ENCODE data around the gene FBRSL1.
"Not testable (repeated sequence)": the region's sequence is repeated elsewhere in the genome, so short reads cannot be mapped to it uniquely, and the experiment has no call there.

The FBRSL1 gene

DNA sequence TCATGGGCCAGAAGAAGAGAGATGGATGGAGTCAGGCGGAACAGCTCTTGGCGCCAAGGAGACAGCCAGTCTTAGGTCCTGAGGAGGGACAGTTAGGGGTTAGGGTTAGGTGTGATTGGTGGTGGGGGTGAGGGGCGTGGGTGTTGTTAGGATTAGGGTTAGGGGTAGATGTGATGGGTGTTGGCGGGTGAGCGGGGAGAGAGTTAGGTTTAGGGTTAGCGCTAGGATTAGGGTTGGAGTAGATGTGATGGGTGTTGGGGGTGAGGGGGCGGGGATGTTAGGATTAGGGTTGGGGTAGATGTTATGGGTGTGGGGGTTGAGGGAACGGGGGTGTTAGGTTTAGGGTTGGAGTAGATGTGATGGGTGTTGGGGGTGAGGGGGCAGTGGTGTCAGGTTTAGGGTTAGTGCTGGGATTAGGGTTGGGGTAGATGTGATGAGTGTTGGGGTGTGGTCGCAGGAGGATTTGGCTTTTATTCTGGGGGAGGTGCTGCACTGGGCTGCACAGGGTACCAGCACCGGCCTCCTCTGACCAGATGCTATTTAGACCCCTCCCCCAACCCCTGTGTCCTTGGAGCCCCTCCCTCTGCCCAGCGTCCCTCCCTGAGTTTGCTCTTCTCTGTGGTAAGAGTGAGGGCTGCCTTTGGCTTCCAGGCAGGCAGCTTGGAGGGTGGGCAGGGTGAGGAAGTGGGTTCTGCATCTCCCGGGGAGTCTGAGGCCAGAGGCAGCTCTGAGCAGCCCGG lies 35.6 kb upstream of the FBRSL1 start:
- DNase-seq, result no peak

- DNase-seq, result no peak
Measured at GRCh38 chr12:132454933-132455418, 35.0 kb upstream of the FBRSL1 start.

DNA sequence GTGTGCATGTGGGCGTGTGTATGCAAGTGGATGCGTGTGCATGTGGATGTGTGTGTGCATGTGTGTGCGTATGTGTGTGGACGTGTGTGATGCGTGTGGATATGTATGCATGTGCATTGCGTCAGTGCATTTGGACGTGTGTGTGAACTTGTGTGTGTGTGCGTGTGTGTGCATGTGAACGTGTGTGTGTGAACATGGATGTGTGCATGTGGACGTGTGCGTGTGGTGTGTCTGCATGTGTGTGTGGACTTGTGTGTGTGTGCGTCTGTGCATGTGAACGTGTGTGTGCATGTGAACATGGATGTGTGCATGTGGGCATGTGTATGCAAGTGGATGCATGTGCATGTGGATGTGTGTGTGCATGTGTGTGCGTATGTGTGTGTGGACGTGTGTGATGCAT lies 34.4 kb upstream of the FBRSL1 start:
- DNase-seq, result no peak

- no peak for DNase-seq
Measured at GRCh38 chr12:132456186-132456943, 33.6 kb upstream of the FBRSL1 start.

GRCh38 chr12:132456944-132457495 lies 32.9 kb upstream of the FBRSL1 start:
- no peak for DNase-seq

GRCh38 chr12:132458441-132458840 lies 31.5 kb upstream of the FBRSL1 start:
- no peak for DNase-seq

DNA sequence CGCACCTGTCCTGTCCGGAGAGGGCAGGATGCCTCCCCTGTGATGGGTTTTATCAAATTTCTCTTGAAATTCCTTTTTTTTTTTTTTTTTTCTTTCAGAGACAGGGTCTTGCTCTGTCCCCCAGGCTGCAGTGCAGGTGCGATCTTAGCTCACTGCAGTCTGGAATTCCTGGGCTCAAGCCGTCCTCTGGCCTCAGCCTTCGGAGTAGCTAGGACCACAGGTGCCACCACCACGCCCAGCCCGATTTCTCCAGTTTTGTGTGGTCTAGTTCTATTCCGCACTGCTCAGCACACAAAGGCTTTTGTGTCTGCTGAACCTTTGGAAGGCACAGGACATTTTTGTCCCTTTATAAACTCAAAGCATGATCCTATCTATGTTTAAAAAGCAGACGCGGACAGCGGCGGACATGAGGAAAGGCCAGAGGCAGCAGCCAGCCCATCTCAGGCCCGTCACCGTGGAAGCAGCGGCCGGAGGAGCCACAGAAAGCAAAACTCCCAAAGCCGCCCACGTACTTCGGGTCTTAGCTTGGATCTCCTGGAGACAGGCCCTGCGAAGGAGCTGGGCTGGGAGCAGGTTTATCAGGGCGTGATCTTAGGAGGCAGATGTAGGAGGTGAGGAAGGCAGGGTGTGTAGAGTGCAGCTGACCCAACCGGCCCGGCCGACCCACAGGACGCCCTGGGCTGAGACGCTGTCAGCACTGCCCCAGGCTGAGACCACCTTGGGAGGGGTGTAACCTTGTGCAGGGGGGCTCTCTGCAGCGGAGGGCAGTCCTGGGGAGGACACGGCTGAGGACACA lies 30.9 kb upstream of the FBRSL1 start:
- DNase-seq, result no peak

DNA sequence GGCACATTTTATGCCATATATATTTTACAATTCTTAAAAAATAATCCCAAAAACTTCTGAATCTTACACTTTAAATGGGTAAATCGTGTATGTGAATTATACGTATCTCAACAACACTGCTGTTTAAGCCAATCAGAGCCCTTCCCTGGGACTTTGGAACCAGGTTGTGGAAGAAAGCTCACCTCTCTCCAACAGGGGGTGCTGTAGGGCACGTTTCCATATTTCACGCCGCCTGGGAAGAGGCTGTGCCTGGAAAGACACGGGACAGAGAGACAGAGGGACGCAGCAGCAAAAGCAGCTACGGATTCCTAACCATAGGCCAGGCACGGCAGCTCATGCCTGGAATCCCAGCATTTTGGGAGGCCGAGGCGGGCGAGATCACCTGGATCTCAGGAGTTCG lies 29.4 kb upstream of the FBRSL1 start:
- DNase-seq, result no peak

- DNase-seq, result no peak
Measured at GRCh38 chr12:132461526-132461925, 28.4 kb upstream of the FBRSL1 start.

GRCh38 chr12:132462788-132463187 lies 27.2 kb upstream of the FBRSL1 start:
- no peak for DNase-seq

DNA sequence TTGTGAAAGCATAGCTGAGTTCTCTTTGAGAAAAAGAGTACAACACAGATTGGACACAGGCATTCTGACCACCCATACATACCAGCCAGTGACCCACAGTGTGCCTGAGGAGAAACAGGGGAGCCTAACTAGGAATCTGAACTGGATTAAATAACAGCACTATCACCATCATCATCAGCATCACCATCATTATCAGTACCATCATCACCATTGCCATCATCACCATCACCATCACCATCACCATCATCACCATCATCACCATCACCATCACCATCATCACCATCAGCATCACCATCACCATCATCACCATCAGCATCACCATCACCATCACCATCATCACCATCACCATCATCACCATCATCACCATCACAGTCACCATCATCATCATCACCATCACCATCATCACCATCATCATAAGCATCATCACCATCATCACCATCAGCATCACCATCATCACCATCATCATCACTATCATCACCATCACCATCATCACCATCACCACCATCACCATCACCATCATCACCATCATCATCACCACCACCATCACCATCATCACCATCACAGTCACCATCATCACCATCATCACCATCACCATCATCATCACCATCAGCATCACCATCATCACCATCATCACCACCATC lies 26.5 kb upstream of the FBRSL1 start:
- not testable (repeated sequence) for DNase-seq

DNA sequence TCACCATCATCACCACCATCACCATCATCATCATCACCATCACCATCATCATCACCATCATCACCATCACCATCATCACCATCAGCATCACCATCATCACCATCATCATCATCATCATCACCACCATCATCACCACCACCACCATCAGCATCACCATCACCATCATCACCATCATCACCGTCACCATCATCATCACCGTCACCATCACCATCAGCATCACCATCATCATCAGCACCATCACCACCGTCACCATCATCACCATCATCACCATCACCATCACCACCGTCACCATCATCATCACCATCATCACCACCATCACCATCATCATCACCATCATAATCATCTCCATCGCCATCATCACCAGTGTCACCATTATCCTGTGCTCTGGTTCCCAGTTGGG lies 25.6 kb upstream of the FBRSL1 start:
- not testable (repeated sequence) for DNase-seq

GRCh38 chr12:132464820-132465219 lies 25.1 kb upstream of the FBRSL1 start:
- no peak for DNase-seq

DNA sequence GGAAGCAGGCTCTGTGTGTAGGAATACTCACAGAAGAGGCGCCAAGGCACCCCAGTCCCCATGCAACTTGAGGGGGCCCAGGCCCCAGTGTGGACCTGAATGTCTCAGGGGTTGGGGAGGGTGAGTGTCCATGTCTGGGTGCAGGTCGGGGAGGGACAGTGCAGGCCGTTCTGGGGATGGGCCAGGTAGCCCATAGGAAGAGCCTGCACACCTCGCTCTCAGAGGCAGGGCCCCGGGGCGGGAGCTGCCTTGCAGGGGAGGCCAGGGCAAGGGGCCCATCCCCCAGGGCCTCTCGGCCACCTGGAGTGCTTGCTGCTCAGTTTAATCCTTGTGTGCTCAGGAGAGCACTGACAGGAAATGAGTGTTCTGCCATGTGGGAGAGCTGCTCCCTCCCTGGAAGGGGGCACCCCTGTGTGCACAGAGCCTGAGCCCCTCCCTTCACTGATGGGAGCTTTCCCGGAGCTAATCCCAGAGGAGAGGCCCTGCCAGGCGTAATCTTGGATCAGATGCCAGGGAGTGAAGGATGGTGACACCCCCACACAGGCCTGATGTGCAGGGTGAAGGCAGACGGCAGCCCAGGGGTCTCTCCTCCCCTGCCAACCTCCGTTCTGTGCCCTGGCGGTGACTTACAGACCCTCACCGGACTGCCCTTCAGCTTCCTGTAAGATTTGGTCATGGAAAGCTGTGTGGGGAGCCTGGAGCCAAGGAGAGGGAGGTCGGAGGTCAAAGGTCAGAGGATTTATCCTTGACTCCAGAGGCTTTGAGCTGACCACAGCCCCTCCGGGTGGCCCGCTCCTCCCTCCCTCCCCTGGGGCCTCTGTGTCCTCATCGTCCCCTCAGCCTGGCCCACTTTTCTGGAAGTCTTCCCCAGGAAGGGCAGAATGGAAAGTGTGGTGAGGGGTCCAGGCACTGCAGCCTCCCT lies 24.4 kb upstream of the FBRSL1 start:
- no peak for DNase-seq

GRCh38 chr12:132466241-132467201 lies 23.4 kb upstream of the FBRSL1 start:
- DNase-seq, result no peak

DNA sequence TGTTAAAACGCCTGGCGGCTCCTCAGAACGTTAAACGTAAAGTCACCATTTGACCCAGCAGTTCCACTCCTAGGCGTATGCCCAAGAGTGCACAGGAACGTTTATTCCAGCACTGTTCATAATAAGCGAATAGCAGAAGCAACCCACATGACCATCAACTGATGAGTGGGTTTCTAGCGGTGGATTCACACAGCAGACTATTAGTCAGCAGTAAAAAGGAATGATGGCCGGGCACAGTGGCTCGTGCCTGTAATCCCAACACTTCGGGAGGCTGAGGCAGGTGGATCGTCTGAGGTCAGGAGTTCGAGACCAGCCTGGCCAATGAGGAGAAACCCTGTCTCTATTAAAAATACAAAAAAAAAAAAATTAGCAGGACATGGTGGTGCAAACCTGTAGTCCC lies 22.4 kb upstream of the FBRSL1 start:
- no peak for DNase-seq

- DNase-seq, result no peak
Measured at GRCh38 chr12:132469423-132469822, 20.5 kb upstream of the FBRSL1 start.

GRCh38 chr12:132470397-132470796 lies 19.6 kb upstream of the FBRSL1 start:
- DNase-seq, result no peak

DNA sequence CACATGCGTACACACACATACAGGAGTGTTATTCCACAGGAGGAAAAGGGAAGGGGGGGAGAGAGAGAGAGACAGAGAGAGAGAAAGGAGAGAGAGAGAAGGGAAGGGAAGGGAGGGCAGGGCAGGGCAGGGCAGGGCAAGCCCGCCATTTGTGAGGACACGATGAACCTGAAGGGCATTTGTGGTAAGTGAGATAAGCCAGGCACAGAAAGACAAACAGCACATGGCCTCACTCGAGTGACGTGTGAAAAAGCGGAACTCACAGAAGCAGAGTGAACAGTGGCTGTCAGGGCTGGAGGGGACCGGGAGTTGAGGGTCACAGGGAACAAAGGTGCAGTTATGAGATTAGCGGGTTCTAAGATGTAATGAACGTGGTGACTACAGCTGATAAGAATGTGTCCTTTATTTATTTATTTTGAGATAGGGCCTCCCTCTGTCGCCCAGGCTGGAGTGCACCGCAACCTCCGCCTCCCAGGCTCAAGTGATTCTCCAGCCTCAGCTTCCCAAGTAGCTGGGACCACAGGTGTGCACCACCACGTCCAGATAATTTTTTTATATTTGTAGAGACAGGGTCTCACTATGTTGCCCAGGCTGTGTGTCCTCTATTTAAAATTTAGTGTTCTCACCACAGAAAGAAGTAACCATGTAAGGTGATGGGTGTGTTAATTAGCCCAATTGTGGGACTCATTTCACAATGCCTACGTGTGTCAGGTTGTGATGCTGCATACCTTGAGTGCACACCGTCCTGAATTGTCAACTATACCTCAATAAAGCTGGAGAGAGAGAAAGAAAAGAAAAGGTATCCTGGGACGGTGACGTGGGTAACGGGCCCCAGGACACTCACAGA lies 18.7 kb upstream of the FBRSL1 start:
- DNase-seq, result no peak

All from NCI-H1048 (cell line).